NCI-H226 (cell line): ENCODE measurements around the gene MCOLN2.
"Not testable (repeated sequence)": the region's sequence is repeated elsewhere in the genome, so short reads cannot be mapped to it uniquely, and the experiment has no call there.

ENCODE experiments used
- DNase-seq: peaks from one replicate; pipeline ENCODE4 v3.0.0-alpha.2; 2015

The MCOLN2 gene

GRCh38 chr1:84996846-84997666 lies at the start of gene MCOLN2:
TSS of gene MCOLN2 (minus strand) at chr1:84997113. CDS start at chr1:84996872, 241 bp downstream.
- DNase-seq, result no peak

DNA sequence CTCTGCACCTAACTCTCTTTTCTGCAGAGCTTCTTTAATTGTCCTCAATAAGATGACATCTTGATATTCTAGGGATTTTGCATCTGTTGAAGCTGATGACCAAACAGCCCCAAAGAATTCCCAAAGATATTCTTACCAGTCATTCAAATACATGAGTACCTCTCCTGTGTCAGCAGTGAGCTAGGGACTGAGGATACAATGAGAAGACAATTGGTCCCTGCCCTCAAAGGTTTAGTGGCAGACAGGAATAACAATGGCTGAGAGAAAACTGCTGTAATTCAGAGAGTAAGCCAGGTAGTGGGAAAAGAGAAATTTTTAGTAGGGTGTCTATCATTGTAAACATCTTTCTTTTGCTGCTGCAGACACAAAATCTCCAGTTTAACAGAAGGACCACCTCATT lies 45.5 kb upstream of the MCOLN2 start:
- no peak for DNase-seq

- DNase-seq, result no peak
Measured at GRCh38 chr1:85041793-85042192, 44.9 kb upstream of the MCOLN2 start.

DNA sequence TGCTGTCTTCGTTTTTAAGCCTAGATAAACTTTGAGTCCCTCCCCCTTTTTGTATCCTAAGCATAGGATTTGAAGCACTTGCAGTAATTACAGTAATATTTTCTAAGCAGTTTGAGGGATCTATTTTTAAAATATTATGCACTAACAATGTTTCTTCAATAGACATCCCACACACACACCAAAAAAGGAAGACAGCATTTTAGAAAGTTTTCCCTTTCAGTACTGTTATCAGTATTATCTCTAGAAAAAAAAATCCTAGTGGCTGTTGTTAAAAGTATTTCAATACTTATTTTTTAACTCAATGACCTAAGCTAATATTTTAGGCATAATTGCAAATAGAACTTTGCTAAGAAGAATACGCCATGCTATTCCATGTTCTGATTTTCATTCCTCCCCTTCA lies 36.3 kb upstream of the MCOLN2 start:
- no peak for DNase-seq

DNA sequence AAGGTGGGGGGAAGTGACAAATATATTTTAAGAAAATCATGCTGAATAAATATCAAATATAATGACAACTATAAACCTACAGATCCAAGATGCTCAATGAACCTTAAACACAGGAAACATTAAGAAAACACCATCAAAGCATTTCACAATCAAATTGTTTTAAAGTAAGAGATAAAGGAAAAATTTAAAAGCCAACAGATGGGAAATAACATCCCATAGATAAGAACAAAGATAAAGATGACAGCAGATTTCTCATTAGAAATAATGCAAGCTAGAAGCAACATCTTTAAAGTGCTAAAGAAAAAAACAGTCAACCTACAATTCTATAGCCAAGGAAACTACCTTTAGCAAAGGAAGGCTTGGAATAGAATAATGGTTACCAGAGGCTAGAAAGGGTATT lies 33.6 kb upstream of the MCOLN2 start:
- DNase-seq, result no peak

- DNase-seq, result no peak
Measured at GRCh38 chr1:85028151-85028550, 31.2 kb upstream of the MCOLN2 start.

DNA sequence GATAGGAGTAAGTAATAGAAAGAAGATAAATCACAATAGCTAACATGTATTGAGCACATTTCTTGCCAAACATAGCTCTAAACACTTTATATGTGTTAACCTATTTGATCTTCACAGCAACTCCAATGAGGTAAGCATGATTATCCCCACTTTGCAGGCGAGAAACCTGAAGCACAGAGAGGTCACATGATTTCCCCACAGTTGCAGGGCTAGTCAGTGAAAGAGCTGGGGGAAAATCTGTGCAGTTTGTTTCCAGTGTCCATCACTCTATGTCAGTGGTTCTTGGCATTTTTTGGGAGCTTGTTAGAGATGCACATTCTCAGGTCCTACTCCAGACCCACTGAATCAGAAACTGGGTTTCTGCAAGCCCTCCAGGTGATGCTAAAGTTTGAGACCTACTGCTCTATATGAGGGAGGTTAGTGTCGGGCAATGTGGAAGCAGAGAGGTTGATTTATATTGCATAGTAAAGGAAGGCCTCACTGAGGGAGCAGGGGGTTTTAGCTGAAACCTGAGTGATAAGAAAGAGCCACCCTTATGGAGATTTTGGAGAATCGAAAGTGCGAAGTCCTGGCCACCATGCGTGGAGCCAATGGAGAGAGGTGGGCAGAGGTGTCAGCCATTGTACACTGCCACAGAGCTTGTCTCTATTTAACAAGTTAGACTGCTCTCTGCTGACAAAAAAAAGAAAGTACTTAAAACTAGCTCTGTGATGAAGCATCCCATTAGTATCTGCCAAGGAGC lies 30.5 kb upstream of the MCOLN2 start:
- DNase-seq, result no peak

DNA sequence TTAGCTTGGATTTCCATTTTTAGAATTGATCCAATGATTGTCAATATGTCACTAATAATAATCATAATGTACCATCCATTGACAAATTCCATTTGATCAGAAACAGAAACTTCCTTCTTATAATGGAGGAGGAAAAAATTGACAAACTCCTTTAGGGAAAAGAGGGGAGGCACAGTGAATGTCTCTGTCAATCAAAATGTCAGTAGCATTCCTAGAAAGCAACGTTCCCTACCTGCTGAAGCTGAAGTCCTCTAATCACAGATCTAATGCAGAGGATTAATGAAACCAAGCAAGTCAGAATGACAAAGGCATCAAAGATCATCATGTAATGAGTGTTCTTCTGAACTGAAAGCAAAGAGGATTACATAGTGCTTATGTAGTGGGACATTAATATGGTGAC lies 29.0 kb upstream of the MCOLN2 start:
- no peak for DNase-seq

GRCh38 chr1:85024736-85025135 lies 27.8 kb upstream of the MCOLN2 start:
- DNase-seq, result no peak

DNA sequence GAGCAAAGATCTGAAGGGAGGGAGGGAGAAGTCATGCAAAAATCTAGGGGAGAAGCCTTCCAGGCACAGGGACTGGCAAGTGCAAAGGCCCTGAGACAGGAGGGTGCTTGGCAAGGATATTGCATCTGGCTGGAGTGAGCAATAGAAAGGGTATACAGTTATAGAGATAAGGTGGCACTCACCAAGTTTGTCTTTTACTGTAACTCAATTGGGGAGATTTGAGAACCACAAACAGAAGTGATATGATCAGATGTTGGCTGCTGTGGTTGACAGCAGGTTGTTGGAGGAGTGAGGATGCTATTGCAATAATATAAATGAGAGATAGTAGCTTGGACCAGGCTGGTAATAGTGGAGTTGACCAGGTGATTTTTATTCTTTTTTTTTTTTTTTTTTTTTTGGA lies 25.8 kb upstream of the MCOLN2 start:
- no peak for DNase-seq

- no peak for DNase-seq
Measured at GRCh38 chr1:85019994-85020393, 23.1 kb upstream of the MCOLN2 start.

- DNase-seq, result no peak
Measured at GRCh38 chr1:85015826-85016225, 18.9 kb upstream of the MCOLN2 start.

DNA sequence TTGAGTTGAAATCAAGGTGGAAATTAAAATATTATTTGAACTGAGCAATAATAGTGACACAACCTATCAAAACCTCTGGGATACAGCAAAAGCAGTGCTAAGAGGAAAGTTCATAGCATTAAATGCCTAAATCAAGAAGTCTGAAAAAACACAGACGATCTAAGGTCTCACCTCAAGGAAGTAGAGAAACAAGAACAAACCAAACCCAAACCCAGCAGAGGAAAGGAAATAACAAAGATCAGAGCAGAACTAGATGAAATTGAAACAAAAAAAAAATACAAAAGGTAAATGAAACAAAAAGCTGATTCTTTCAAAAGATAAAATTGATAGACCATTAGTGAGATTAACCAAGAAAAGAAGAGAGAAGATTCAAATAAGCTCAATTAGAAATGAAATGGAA lies 8.7 kb upstream of the MCOLN2 start:
- not testable (repeated sequence) for DNase-seq

- DNase-seq, result no peak
Measured at GRCh38 chr1:85001742-85002141, 4.8 kb upstream of the MCOLN2 start.

DNA sequence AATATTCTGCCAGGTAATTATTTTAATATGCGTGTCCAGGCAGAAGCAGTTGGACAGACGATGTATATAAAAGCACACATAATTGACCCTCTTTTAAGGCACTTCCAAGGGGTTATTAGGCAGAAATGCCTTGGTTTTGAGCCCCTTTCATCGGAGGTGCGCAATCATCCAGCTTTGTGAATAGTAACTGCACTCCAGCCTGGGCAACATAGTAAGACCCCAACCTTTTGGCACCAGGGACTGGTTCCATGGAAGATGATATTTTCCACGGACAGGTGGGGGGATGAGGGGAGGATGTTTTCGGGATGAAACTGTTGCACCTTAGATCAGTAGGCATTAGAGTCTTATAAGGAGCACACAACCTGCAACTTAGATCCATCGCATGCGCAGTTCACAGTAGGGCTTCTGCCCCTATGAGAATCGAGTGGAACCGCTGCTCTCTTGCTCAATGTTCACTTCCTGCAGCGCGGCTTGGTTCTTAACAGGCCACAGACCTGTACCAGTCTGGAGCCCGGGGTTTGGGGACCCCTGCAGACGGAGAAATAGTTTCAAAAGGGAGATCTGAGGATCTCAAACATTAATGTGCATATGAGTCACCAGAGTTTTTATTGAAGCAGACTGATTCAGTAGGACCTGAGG lies 1.8 kb upstream of the MCOLN2 start:
- no peak for DNase-seq

DNA sequence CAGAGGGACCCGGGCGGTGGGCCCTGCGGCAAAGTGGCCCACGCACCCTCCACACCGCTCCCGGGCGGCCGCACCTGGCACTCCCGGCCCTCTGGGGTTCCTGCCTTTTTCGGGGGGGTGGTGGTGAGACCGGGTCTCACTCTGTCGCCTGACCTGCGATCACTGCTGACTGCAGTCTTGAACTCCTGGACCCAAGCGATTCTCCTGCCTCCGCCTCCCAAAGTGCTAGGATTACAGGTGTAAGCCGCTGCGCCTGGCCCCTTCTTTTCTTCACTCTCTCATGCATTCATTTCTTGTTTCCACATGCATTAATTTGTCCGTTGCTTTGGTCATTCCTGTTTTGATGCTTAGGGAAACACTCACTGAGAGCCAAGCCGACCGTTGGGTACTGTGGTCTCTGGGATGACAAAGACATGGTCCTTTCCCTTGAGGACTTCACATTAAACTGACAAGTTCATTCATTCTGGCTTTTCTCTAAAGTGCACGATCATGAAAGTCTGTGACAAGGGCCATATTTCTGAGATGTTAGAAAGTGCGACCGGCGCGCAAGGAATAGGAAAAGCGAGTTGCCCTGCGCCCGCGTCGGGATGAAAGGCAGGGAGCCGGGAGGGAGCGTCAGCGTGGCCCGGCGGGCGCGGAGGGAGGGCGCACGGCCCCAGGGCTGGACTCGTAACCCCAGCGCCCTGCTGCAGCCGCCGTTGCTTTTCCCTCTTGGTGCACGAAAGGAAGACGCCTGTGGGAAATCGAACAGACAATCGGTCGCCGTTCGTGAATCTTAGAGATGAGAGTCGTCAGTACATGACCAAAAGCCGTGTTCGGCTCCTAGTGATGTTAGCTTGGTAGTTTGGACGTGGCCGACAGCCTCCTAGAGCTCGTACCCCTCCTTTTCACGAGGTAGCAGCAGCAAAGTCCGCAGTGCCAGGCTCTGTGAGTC lies 1.0 kb upstream of the MCOLN2 start:
- no peak for DNase-seq

GRCh38 chr1:84995484-84996334 lies 1.2 kb downstream of the MCOLN2 start:
- no peak for DNase-seq

DNA sequence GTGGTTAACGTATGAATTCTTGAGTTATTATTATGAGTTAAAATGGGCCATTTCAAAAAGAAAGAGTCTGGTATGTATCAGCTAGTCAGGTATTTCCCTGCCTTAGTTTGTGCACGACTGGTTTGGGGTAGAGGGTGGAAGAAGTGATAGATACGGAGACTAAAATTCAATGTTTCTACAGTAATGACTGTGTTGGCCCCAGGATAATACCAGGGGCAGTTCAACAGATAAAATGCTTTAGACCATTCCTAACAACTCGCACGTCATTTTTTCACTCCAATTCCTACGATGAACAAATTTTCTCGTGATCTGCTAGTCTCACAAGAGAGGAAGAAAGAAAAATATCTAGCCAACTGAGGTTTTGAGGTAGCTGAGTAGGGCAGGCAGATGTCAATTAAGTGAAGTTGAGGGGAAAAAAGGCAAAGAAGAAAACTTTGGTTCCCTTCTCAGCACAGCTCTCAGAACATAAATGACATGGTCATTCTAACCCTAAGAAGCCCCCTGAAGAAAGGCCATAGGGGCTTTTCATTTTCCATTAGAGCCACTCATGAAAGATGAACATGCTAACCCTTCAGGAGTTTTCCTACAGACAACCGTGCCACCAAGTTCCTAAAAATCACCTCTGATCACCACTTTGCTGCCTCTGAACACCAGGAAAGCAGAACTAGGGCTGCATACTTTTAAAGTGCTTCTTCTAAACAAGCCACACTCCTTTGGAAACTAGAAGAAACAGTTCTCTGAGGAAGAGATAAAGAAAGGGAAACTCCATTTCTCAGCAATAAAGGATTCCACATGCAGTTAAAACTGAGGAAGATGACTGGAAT lies 5.6 kb downstream of the MCOLN2 start:
- no peak for DNase-seq

DNA sequence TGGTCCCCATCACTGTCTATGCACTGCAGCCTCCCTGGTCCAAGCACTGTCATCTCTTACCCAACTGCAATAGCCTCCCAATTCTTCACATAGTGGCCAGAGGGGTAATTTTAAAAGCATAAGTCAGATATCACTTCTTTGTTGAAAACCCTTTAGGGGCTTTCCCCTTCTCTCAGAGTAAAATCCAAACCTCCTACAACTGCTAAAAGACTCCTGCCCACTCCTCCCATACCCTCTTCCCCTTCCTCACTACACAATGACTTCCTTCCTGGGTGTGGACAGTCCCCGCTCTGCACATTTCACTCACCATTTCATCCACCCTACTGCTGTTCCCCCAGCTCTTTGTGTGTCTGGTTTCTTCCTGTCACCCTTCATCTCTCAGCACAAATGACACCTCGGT lies 8.3 kb downstream of the MCOLN2 start:
- DNase-seq, result no peak

- not testable (repeated sequence) for DNase-seq
Measured at GRCh38 chr1:84986561-84986960, 10.4 kb downstream of the MCOLN2 start.

GRCh38 chr1:84985365-84985764 lies 11.5 kb downstream of the MCOLN2 start:
- no peak for DNase-seq
